ENCODE measurements around the gene PCYOX1L.

Gene PCYOX1L

DNA sequence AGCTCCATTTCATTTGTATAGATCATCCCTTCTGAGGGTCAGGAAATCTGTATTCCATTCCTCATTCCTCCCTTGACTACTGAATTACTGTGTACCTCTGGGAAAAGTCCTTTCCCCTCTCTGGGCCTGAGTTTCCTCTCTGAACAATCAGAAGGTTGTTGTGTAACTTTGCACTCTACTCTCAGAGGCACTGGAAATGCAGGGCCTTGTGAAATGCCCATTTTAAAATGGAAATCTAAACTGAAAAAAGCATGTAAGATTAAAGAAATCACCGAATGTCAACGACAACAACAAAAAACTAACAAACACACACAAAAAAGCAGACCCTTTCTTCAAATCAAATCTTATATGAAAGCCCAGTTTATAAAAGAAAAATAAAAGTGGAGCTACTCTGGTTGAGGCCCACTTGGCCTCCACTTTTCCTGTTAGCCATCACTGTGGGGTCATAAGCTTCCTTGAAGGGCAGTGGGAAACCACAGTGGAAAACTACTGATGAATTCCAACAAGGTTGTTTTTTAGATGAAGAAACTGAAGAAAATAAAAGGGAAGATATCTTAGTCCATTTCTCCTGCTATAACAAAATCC lies 34.1 kb upstream of the PCYOX1L start:
- H3K4me1 Mint-ChIP-seq, result no peaks in the 10 kb centered on the region
- no peaks in the 10 kb centered on the region for H3K27me3 Mint-ChIP-seq
- peaks cover 0 to 2% of the 10 kb centered on the region in 2 donors for H3K36me3 Mint-ChIP-seq
- H3K4me3 Mint-ChIP-seq, result no peak overlapping the region
- no peak overlapping the region for H3K27ac Mint-ChIP-seq
- no peak for ATAC-seq (replicated peaks)
- no peak for DNase-seq
- no peaks in the 10 kb centered on the region for H3K9me3 Mint-ChIP-seq

GRCh38 chr5:149324641-149325040 lies 33.2 kb upstream of the PCYOX1L start:
- DNase-seq (no peak), ATAC-seq (replicated peaks) (no peak)
- H3K9me3 Mint-ChIP-seq, result no peaks in the 10 kb centered on the region

DNA sequence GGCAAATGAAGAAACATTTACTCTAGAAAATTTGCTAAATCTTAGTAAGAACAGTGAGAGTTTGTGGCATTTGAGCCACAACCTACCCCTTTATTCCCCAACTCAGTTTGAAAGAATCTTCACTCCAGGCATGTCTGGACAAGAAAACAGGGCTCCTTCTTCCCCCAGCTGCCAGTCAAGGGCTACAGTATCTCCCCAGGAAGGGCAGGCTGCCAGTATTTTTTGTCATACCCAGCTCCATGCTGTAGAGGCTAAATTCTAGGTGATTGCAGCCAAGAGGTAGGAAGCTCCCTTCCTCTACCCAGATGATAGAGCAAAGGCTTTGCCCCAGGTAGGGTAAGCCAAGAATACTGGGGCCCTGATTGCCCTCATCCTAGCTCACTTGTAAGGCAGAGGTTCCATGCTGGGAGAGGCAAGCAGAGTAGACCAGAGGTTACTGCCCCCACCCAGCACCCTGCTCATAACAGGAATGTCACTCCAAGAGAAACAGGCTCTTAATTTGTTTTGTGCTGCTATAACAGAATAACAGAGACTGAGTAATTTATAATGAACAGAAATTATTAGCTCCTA lies 32.6 kb upstream of the PCYOX1L start:
- Mint-ChIP-seq H3K27ac (no peak overlapping the region), H3K36me3 (peaks cover 0 to 2% of the 10 kb centered on the region in 2 donors), H3K4me3 (no peak overlapping the region), H3K9me3 (no peaks in the 10 kb centered on the region), H3K27me3 (no peaks in the 10 kb centered on the region), H3K4me1 (no peaks in the 10 kb centered on the region)
- ATAC-seq (replicated peaks), result no peak
- no peak for DNase-seq

More at GRCh38 chr5:149324641-149325040, 33.2 kb upstream of the PCYOX1L start:
- Mint-ChIP-seq H3K4me3 (no peak overlapping the region), H3K4me1 (no peaks in the 10 kb centered on the region), H3K27me3 (no peaks in the 10 kb centered on the region), H3K27ac (no peak overlapping the region), H3K36me3 (peaks cover 0 to 2% of the 10 kb centered on the region in 2 donors)

DNA sequence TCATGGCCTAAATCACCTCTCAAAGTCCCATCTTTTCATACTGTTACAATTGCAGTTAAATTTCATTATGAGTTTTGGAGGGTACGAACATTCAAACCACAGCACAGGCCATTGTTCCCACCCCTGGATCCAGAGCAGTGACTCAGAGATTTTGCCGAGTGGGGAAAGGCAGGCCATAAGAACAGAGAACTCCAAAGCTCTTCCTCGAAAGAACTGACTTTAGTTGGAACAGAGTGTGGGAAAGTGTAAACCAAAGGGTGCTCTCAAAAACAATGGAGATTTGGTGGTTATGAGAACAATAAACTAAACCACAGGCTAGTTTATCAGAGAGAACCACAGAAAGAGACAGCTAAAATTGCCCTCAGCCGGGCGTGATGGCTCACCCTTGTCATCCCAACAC lies 32.0 kb upstream of the PCYOX1L start:
- Mint-ChIP-seq H3K9me3 (no peaks in the 10 kb centered on the region), H3K4me3 (no peak overlapping the region), H3K27ac (no peak overlapping the region), H3K4me1 (no peaks in the 10 kb centered on the region), H3K27me3 (no peaks in the 10 kb centered on the region), H3K36me3 (peaks cover 0 to 2% of the 10 kb centered on the region in 2 donors)
- DNase-seq (no peak), ATAC-seq (replicated peaks) (no peak)

- DNase-seq (no peak), ATAC-seq (replicated peaks) (no peak)
- Mint-ChIP-seq H3K9me3 (no peaks in the 10 kb centered on the region), H3K4me3 (no peak overlapping the region), H3K27ac (no peak overlapping the region), H3K36me3 (peaks cover 0 to 2% of the 10 kb centered on the region in 2 donors), H3K27me3 (no peaks in the 10 kb centered on the region), H3K4me1 (no peaks in the 10 kb centered on the region)
These were observed 31.2 kb upstream of the PCYOX1L start for GRCh38 chr5:149326611-149327010.

- no peak for ATAC-seq (replicated peaks)
These were observed 29.7 kb upstream of the PCYOX1L start for GRCh38 chr5:149328177-149328576.

GRCh38 chr5:149333711-149334443 lies 24.0 kb upstream of the PCYOX1L start:
- no peaks in the 10 kb centered on the region for H3K4me1 Mint-ChIP-seq
- H3K9me3 Mint-ChIP-seq, result no peaks in the 10 kb centered on the region
- peaks cover 5 to 14% of the 10 kb centered on the region in 2 donors for H3K27me3 Mint-ChIP-seq
- DNase-seq (no peak), ATAC-seq (replicated peaks) (no peak)
- H3K36me3 Mint-ChIP-seq, result no peaks in the 10 kb centered on the region
- H3K27ac Mint-ChIP-seq, result no peak overlapping the region
- H3K4me3 Mint-ChIP-seq, result no peak overlapping the region

More at GRCh38 chr5:149328177-149328576, 29.7 kb upstream of the PCYOX1L start:
- peaks cover 0 to 2% of the 10 kb centered on the region in 2 donors for H3K36me3 Mint-ChIP-seq
- no peak overlapping the region for H3K4me3 Mint-ChIP-seq
- no peaks in the 10 kb centered on the region for H3K4me1 Mint-ChIP-seq
- DNase-seq, result no peak
- no peak overlapping the region for H3K27ac Mint-ChIP-seq
- H3K27me3 Mint-ChIP-seq, result no peaks in the 10 kb centered on the region
- H3K9me3 Mint-ChIP-seq, result no peaks in the 10 kb centered on the region

DNA sequence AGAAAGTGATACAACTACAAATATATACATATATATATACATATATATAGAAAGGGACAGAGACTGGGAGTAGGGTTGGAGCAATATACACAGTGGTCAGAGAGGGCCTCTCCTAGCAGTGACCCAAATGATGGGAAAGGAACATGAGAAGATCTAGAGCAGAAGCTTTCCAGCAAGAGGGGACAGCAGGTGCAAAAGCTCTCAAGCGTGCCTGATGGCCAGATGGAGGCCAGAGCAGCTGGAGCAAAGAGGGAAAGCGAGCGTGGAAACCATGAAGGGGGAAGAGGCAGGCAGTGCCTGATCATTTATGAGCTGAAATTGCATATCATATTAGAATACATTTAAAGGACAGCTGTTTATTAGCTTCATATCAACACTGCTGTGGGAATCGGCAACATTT lies 20.1 kb upstream of the PCYOX1L start:
- H3K27me3 Mint-ChIP-seq, result peaks cover 5 to 19% of the 10 kb centered on the region in 2 donors
- H3K4me1 Mint-ChIP-seq, result no peaks in the 10 kb centered on the region
- DNase-seq (no peak), ATAC-seq (replicated peaks) (no peak)
- no peaks in the 10 kb centered on the region for H3K9me3 Mint-ChIP-seq
- H3K4me3 Mint-ChIP-seq, result no peak overlapping the region
- H3K27ac Mint-ChIP-seq, result no peak overlapping the region
- H3K36me3 Mint-ChIP-seq, result no peaks in the 10 kb centered on the region

DNA sequence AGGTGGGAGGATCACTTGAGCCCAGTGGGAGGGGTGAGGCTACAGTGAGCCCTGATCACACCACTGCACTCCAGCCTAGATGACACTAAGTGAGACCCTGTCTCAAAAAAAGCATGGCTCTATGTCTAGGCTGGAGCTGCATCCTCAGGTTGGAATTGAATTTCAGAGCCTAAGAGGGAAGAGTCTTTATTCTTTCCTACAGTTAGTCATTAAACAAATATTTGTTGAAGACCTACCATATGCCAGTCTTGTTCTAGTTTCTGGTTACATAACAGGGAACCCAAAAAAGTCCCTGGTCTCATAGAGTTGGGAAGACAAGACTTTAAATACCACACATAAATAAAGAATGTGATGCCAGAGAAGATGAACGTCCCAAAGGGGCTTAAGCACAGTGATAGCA lies 19.5 kb upstream of the PCYOX1L start:
- Mint-ChIP-seq H3K9me3 (no peaks in the 10 kb centered on the region), H3K27me3 (peaks cover 5 to 19% of the 10 kb centered on the region in 2 donors), H3K27ac (no peak overlapping the region), H3K4me3 (no peak overlapping the region), H3K4me1 (no peaks in the 10 kb centered on the region), H3K36me3 (peaks cover 0 to 3% of the 10 kb centered on the region in 2 donors)
- no peak for DNase-seq
- ATAC-seq (replicated peaks), result no peak

DNA sequence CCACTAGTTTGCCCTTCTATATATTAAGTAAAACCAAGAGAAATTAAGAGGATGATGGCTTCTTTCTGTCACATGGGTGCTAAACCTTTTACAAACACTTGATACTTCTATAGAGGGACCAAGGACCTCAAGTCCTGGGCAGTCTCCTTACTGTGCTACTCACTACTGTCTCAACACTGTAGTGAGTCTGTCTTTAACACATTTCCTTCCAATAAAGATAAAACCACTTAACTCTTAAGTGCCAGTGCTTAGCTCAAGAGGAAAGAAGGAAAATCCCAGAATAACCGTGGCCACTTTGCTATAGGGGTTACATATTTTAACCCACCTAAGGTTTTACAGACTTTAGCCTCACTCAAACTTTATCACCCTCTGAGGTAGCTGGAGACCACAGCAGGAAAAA lies 16.9 kb upstream of the PCYOX1L start:
- no peak overlapping the region for H3K4me3 Mint-ChIP-seq
- no peak for ATAC-seq (replicated peaks)
- H3K4me1 Mint-ChIP-seq, result peaks cover 8 to 20% of the 10 kb centered on the region in 2 donors
- no peak for DNase-seq
- H3K27me3 Mint-ChIP-seq, result peaks cover 5 to 15% of the 10 kb centered on the region in 2 donors
- H3K36me3 Mint-ChIP-seq, result peaks cover 4 to 12% of the 10 kb centered on the region in 2 donors
- no peak overlapping the region for H3K27ac Mint-ChIP-seq
- no peaks in the 10 kb centered on the region for H3K9me3 Mint-ChIP-seq

DNA sequence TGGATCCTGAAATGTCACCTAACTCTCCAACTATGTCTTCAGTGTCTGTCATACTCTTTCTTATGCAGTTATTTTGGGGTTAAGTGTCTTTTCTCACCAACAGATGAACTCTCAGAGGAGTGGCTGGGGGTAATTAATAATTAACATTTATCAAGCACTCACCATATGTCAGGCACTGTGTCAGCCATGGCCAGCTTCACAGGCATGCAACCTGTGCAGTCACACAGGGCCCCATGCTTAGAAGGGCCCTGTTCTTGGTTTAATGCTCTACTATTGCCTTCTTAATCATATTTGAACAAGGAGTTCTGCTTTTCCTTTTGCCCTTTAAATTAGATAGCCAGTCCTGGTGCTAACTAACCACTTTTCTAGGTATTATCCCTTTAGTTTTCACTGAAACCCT lies 16.0 kb upstream of the PCYOX1L start:
- Mint-ChIP-seq H3K27me3 (peaks cover 5 to 15% of the 10 kb centered on the region in 2 donors), H3K27ac (no peak overlapping the region), H3K36me3 (peaks cover 4 to 12% of the 10 kb centered on the region in 2 donors), H3K4me1 (peaks cover 10 to 27% of the 10 kb centered on the region in 2 donors), H3K9me3 (no peaks in the 10 kb centered on the region), H3K4me3 (no peak overlapping the region)
- ATAC-seq (replicated peaks) (no peak), DNase-seq (no peak)

DNA sequence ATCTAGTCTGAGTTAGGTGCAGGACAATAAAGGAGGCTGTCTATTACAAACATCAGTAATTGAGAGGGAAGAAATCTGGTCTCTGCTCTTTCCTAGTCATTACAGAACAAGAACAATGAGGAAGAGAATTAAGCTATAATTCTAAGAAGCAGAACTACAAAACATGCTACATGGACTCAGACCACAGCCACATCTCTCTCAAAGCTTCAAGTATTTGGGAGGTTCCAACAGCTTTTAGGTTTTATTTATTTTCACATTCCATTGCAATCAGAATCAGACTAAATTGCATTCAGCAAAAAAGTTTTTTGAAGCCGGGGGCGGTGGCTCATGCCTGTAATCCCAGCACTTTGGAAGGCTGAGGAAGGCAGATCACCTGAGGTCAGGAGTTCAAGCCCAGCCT lies 13.7 kb upstream of the PCYOX1L start:
- H3K27ac Mint-ChIP-seq, result peak overlapping the region; percentile 26
- no peaks in the 10 kb centered on the region for H3K9me3 Mint-ChIP-seq
- DNase-seq (no peak), ATAC-seq (replicated peaks) (no peak)
- H3K4me3 Mint-ChIP-seq, result peak overlapping the region; percentile 95
- peaks cover 0 to 5% of the 10 kb centered on the region in 2 donors for H3K27me3 Mint-ChIP-seq
- H3K36me3 Mint-ChIP-seq, result peaks cover 11 to 26% of the 10 kb centered on the region in 2 donors
- peaks cover 14 to 36% of the 10 kb centered on the region in 2 donors for H3K4me1 Mint-ChIP-seq

DNA sequence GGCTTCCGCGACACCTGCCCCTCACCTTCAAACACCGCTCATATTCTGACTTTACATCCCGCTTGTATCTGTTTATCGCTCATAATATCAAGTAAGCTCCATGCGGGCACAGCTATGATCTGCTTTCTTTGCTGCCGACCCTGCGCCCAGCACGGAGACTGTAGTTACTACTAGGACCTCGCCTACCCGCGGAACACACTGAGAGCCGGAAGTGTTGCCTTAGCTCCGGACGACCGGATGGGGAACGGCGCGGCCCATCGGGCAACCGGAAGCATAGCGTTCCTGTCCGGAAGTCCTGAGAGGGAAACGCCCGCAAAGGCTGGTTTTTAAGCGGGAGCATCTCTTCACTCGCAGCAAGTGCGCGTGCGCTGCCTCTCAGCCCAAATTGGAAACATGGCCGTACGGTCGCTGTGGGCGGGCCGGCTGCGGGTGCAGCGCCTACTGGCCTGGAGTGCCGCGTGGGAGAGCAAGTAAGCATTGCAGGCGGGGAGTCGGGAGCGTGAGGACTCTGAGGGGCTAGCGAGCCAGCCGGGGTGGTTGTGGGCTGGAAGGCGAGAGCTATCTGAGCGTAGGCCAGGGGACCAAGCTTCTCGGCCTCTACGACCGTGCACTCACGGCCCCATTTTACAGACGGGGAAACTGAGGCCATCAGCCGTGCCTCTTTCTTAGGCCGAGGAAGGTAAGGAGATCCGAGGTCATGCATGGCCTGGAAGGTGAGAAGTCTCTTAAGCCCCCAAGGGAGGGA lies 12.5 kb upstream of the PCYOX1L start, which contains the start of gene GRPEL2:
Gene GRPEL2 (plus strand): TSS at position 353 of the 745 bp plus-strand sequence. CDS start 41 bp downstream, at position 394.
- Mint-ChIP-seq H3K27me3 (no peaks in the 10 kb centered on the region), H3K36me3 (peaks cover 20 to 36% of the 10 kb centered on the region in 2 donors)

DNA sequence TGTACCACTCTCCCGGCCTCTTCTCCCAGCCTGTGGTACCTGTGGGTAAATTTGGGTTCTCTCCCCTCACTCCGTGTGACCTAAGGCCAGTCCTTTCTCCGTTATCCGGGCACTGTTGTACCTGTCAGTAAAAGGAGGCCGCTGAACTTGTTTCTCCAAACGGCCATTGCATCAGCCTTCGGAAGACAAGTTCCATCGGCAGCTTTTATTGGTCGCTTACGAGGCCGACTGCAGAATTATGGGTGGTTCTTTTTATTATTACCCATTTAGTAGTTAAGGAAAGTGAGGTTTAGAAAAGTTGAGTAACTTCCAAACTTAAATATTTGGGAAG lies 12.0 kb upstream of the PCYOX1L start:
- Mint-ChIP-seq H3K9me3 (no peaks in the 10 kb centered on the region), H3K27me3 (no peaks in the 10 kb centered on the region), H3K27ac (peak overlapping the region; percentile 92), H3K36me3 (peaks cover 25 to 41% of the 10 kb centered on the region in 2 donors), H3K4me3 (peak overlapping the region; percentile 95), H3K4me1 (peaks cover 14 to 36% of the 10 kb centered on the region in 2 donors)
- peak; percentile 3 to 5 for ATAC-seq (replicated peaks)
- no peak for DNase-seq

More for the DNA sequence above, 12.5 kb upstream of the PCYOX1L start, which contains the start of gene GRPEL2:
- Mint-ChIP-seq H3K27ac (peak within 1 kb of the TSS; percentile 92), H3K4me1 (peaks cover 14 to 36% of the 10 kb centered on the region in 2 donors), H3K4me3 (peak within 1 kb of the TSS; percentile 95), H3K9me3 (no peaks in the 10 kb centered on the region)
- peak; percentile 96 for DNase-seq
- ATAC-seq (replicated peaks), result peak; percentile 97 to 98
